CD4-positive, alpha-beta T cell treated with Interleukin-15 for 1 hour (primary cell): Measurements from ENCODE around the gene PARP3.

Experiments used
- DNase-seq: peaks from one replicate; pipeline ENCODE4 v3.0.0-alpha.2; 2020

Gene PARP3

GRCh38 chr3:51949121-51949520 lies 7.0 kb downstream of the PARP3 start:
- DNase-seq: no peak

GRCh38 chr3:51950899-51951298 lies 8.7 kb downstream of the PARP3 start:
- DNase-seq: no peak

- no peak for DNase-seq
These were observed 11.3 kb downstream of the PARP3 start for GRCh38 chr3:51953445-51953844.

- DNase-seq: no peak
These were observed 11.9 kb downstream of the PARP3 start for GRCh38 chr3:51954105-51954504.

- no peak for DNase-seq
These were observed 12.6 kb downstream of the PARP3 start for GRCh38 chr3:51954713-51955112.

- DNase-seq: no peak
These were observed 13.2 kb downstream of the PARP3 start, which contains the start of gene GPR62 for GRCh38 chr3:51955175-51955892. Gene GPR62, plus strand, starts transcription at chr3:51955381. Its CDS starts 272 bp downstream, at chr3:51955653.

GRCh38 chr3:51955893-51956770 lies 14.0 kb downstream of the PARP3 start:
- peak; percentile 42 for DNase-seq

GRCh38 chr3:51957520-51958205 lies 15.5 kb downstream of the PARP3 start:
- no peak for DNase-seq

GRCh38 chr3:51958603-51959521 lies 16.7 kb downstream of the PARP3 start:
- DNase-seq: no peak

GRCh38 chr3:51959651-51960050 lies 17.5 kb downstream of the PARP3 start:
- DNase-seq: no peak

GRCh38 chr3:51960386-51960785 lies 18.2 kb downstream of the PARP3 start:
- DNase-seq: no peak

- DNase-seq: no peak
These were observed 18.8 kb downstream of the PARP3 start for GRCh38 chr3:51961011-51961410.

- no peak for DNase-seq
These were observed 19.7 kb downstream of the PARP3 start for GRCh38 chr3:51961602-51962569.

GRCh38 chr3:51962854-51963530 lies 20.8 kb downstream of the PARP3 start:
- no peak for DNase-seq

GRCh38 chr3:51963951-51964451 lies 21.8 kb downstream of the PARP3 start:
- DNase-seq: no peak

- DNase-seq: no peak
These were observed 22.4 kb downstream of the PARP3 start for GRCh38 chr3:51964521-51964920.

GRCh38 chr3:51966016-51966415 lies 23.9 kb downstream of the PARP3 start:
- DNase-seq: no peak

- no peak for DNase-seq
These were observed 24.3 kb downstream of the PARP3 start for GRCh38 chr3:51966486-51966885.

- DNase-seq: no peak
These were observed 24.8 kb downstream of the PARP3 start for GRCh38 chr3:51966922-51967383.
